NK-92 treated with Interleukin-12 subunit alpha and Interleukin-12 subunit beta, amount 100 ng/mL, for 24 hours (cell line): ENCODE results near the gene KLHL22.
"Not testable (repeated sequence)": the region's sequence is repeated elsewhere in the genome, so short reads cannot be mapped to it uniquely, and the experiment has no call there.

Experiments
- DNase-seq: peaks from one replicate; lab custom pipeline; 2025; lab: John Stamatoyannopoulos, UW

Gene KLHL22

GRCh38 chr22:20524004-20524481 lies 28.4 kb upstream of the KLHL22 start:
- DNase-seq: no peak

GRCh38 chr22:20523086-20523983 lies 27.7 kb upstream of the KLHL22 start:
- no peak for DNase-seq

- DNase-seq: no peak
These were observed 26.8 kb upstream of the KLHL22 start for GRCh38 chr22:20522134-20523004.

GRCh38 chr22:20520093-20520511 lies 24.5 kb upstream of the KLHL22 start:
- DNase-seq: no peak

- no peak for DNase-seq
These were observed 24.0 kb upstream of the KLHL22 start for GRCh38 chr22:20519558-20519957.

- DNase-seq: no peak
These were observed 22.4 kb upstream of the KLHL22 start for GRCh38 chr22:20517841-20518592.

GRCh38 chr22:20517422-20517821 lies 21.8 kb upstream of the KLHL22 start:
- DNase-seq: no peak

GRCh38 chr22:20516399-20516798 lies 20.8 kb upstream of the KLHL22 start:
- no peak for DNase-seq

- DNase-seq: no peak
These were observed 19.2 kb upstream of the KLHL22 start for GRCh38 chr22:20514658-20515406.

GRCh38 chr22:20511578-20512229 lies 16.1 kb upstream of the KLHL22 start:
- no peak for DNase-seq

- no peak for DNase-seq
These were observed 15.4 kb upstream of the KLHL22 start for GRCh38 chr22:20510811-20511577.

GRCh38 chr22:20509344-20510047 lies 13.9 kb upstream of the KLHL22 start:
- no peak for DNase-seq

- no peak for DNase-seq
These were observed 13.2 kb upstream of the KLHL22 start for GRCh38 chr22:20508815-20509271.

GRCh38 chr22:20508067-20508755 lies 12.6 kb upstream of the KLHL22 start:
- DNase-seq: not testable (repeated sequence)

GRCh38 chr22:20507253-20508066 lies 11.9 kb upstream of the KLHL22 start, which contains the start of gene MED15:
TSS of gene MED15 (plus strand) at chr22:20507610. CDS start at chr22:20507679, 69 bp downstream.
- DNase-seq: peak; percentile 75

- no peak for DNase-seq
These were observed 11.1 kb upstream of the KLHL22 start for GRCh38 chr22:20506543-20507252.
